Liver (tissue), 9 donors: ENCODE results near the gene TMEM129. TPM values are rescaled to one million over a fixed set of nuclear protein-coding genes. Genes with fewer than 3 reads are reported as not detected.

Source experiments
- DNase-seq: peaks from one replicate; pipeline ENCODE4 v3.0.0-alpha.2; 2017; ENCODE audit warnings: low spot score
- H3K27ac ChIP-seq, 2 donors: one replicate each; pipeline ENCODE4 v1.7.0; 2013; ENCODE audit warnings: inconsistent platforms in 2 of 2, low read length in 2 of 2, control low read depth in 1 of 2, low read depth in 1 of 2, mild to moderate bottlenecking in 1 of 2
- H3K27me3 ChIP-seq, 4 donors: one replicate each; pipeline versions ENCODE4 v1.6.1 to v1.7.0; 2013; ENCODE audit warnings: low read length in 3 of 4, inconsistent platforms in 1 of 4, mild to moderate bottlenecking in 1 of 4, moderate library complexity in 1 of 4; ENCODE audit not compliant: control insufficient read depth in 4 of 4, insufficient read depth in 4 of 4
- H3K36me3 ChIP-seq, 4 donors: one replicate each; pipeline versions ENCODE4 v1.6.1 to v1.7.0; 2013; ENCODE audit warnings: low read length in 3 of 4, mild to moderate bottlenecking in 3 of 4, low read depth in 1 of 4, moderate library complexity in 1 of 4; ENCODE audit not compliant: control insufficient read depth in 4 of 4, insufficient read depth in 3 of 4
- H3K4me1 ChIP-seq, 4 donors: one replicate each; pipeline versions ENCODE4 v1.6.1 to v1.7.0; 2013; ENCODE audit warnings: low read length in 3 of 4, mild to moderate bottlenecking in 3 of 4, moderate library complexity in 1 of 4; ENCODE audit not compliant: control insufficient read depth in 4 of 4, insufficient read depth in 4 of 4
- H3K4me3 ChIP-seq, 3 donors: one replicate each; pipeline versions ENCODE4 v1.6.1 to v1.7.0; 2013; ENCODE audit warnings: low read length in 3 of 3, control low read depth in 1 of 3, low read depth in 1 of 3, mild to moderate bottlenecking in 1 of 3
- H3K9ac ChIP-seq, 2 donors: one replicate each; pipeline ENCODE4 v1.7.0; 2013; ENCODE audit warnings: low read length in 2 of 2, mild to moderate bottlenecking in 2 of 2, moderate library complexity in 2 of 2, control low read depth in 1 of 2, low read depth in 1 of 2
- H3K9me3 ChIP-seq, 4 donors: one replicate each; pipeline versions ENCODE4 v1.6.1 to v1.7.0; 2013; ENCODE audit warnings: low read length in 3 of 4; ENCODE audit not compliant: control insufficient read depth in 4 of 4
- EGR1 ChIP-seq, 2 donors: IDR thresholded peaks; 2 replicates each; pipeline ENCODE4 v1.6.1; 2016 to 2018; ENCODE audit warnings: antibody characterized with exemption in 2 of 2, low read depth in 2 of 2
- FOXA1 ChIP-seq: IDR thresholded peaks from 2 replicates; pipeline ENCODE4 v1.6.1; 2016; ENCODE audit warnings: antibody characterized with exemption
- FOXA2 ChIP-seq: IDR thresholded peaks from 2 replicates; pipeline ENCODE4 v1.6.1; 2016; ENCODE audit warnings: antibody characterized with exemption
- GABPA ChIP-seq, 2 donors: IDR thresholded peaks in 1 of 2; conservative IDR thresholded peaks in 1 of 2; 2 replicates each; pipeline ENCODE4 v1.6.1; 2016; ENCODE audit warnings: antibody characterized with exemption in 2 of 2, mild to moderate bottlenecking in 1 of 2, moderate library complexity in 1 of 2
- HNF4A ChIP-seq, 2 donors: conservative IDR thresholded peaks; 2 replicates each; pipeline ENCODE4 v1.6.1; 2016; ENCODE audit warnings: antibody characterized with exemption in 2 of 2, mild to moderate bottlenecking in 2 of 2
- HNF4G ChIP-seq: IDR thresholded peaks from 2 replicates; pipeline ENCODE4 v1.6.1; 2016; ENCODE audit warnings: antibody characterized with exemption
- JUND ChIP-seq, 2 donors: IDR thresholded peaks; 2 replicates each; pipeline ENCODE4 v1.6.1; 2016; ENCODE audit warnings: antibody characterized with exemption in 2 of 2
- NR2F2 ChIP-seq: IDR thresholded peaks from 2 replicates; pipeline ENCODE4 v1.6.1; 2016; ENCODE audit warnings: antibody characterized with exemption
- RAD21 ChIP-seq, 2 donors: IDR thresholded peaks; 2 replicates each; pipeline ENCODE4 v1.6.1; 2016; ENCODE audit warnings: antibody characterized with exemption in 2 of 2, mild to moderate bottlenecking in 2 of 2
- RXRA ChIP-seq, 2 donors: IDR thresholded peaks; 2 replicates each; pipeline ENCODE4 v1.6.1; 2017 to 2018; ENCODE audit warnings: antibody characterized with exemption in 2 of 2, mild to moderate bottlenecking in 1 of 2
- SP1 ChIP-seq: IDR thresholded peaks from 2 replicates; pipeline ENCODE4 v1.6.1; 2018; ENCODE audit warnings: antibody characterized with exemption, mild to moderate bottlenecking
- TAF1 ChIP-seq: conservative IDR thresholded peaks from 2 replicates; pipeline ENCODE4 v1.6.1; 2016; ENCODE audit warnings: antibody characterized with exemption, mild to moderate bottlenecking
- YY1 ChIP-seq: IDR thresholded peaks from 2 replicates; pipeline ENCODE4 v1.6.1; 2016; ENCODE audit warnings: antibody characterized with exemption, mild to moderate bottlenecking
- WGBS: extraction: QIAGEN DNeasy Blood & Tissue Kit; methylation state at CpG from one replicate; pipeline ENCODE4 v1.1.7; 2013; 5-methylcytosine and 5-hydroxymethylcytosine counted together
- polyA plus RNA-seq, 2 donors: library from polyadenylated mRNA; stranded (reverse) in 1 of 2; unstranded in 1 of 2; fragments of 200-250 nt in 1 of 2; fragments of >200 nt in 1 of 2; fragmentation: Nextera tagmentation in 1 of 2; extraction: Ambion mirVana in 1 of 2; gene quantifications; one replicate each; pipeline versions ENCODE4 v1.2.1 to v1.2.3, GENCODE V29; 2013 to 2015
- total RNA-seq, 2 donors: library from RNA; depleted of rRNA; stranded (reverse); fragments of >200 nt; gene quantifications; one replicate each; pipeline ENCODE4 v1.2.3, GENCODE V29; 2014
- TF ChIP-seq, protein P1 (sequence below): fragments of 150-350 bp; IDR thresholded peaks from 2 replicates; pipeline ENCODE4 v1.5.1; 2017; ENCODE audit warnings: improper control_type of control experiment, low read depth, low read length; ENCODE audit not compliant: missing input control
- TF ChIP-seq, protein P2 (sequence below): IDR thresholded peaks from 2 replicates; pipeline ENCODE4 v1.6.1; 2016; ENCODE audit warnings: antibody characterized with exemption
- TF ChIP-seq, protein P3 (sequence below): IDR thresholded peaks from 2 replicates; pipeline ENCODE4 v1.6.1; 2016; ENCODE audit warnings: antibody characterized with exemption
- TF ChIP-seq, protein P4 (sequence below): IDR thresholded peaks from 2 replicates; pipeline ENCODE4 v1.6.1; 2016; ENCODE audit warnings: antibody characterized with exemption, mild to moderate bottlenecking
- TF ChIP-seq, protein P5 (sequence below): IDR thresholded peaks from 2 replicates; pipeline ENCODE4 v1.6.1; 2016; ENCODE audit warnings: antibody characterized with exemption
- donor health status: healthy.
- donor health status: healthy.
- donor health status: healthy.
- donor health status: healthy.
- donor health status: healthy.

Gene TMEM129
- total and polyA plus RNA-seq, 4 donors, result 12.2 to 37.0 (median 21.8) TPM

DNA sequence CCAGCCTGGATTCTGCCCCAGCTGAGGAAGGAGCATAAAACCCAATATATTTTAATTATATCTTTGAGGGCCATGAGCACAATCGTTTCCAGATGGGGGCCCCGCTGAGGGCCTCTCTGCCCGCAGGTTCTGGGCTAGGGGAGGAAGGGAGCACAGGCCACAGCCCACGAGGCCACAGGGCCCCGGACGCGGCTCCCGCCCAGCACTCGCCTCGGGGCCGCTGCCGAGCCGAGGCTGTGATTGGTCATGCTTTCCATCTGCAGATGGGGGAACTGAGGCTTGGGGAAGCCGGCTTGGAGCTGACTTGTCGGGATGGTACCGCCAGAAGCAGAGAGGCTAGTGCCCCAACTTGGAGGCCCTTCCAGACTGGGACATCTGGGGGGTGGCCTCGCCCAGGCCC is 34.2 kb upstream of the TMEM129 start:
- Histone ChIP-seq H3K9ac (no peak overlapping the region), H3K4me3 (no peak overlapping the region), H3K9me3 (no peaks in the 10 kb centered on the region), H3K4me1 (peaks cover 0 to 6% (median 2%) of the 10 kb centered on the region in 4 donors), H3K27ac (no peak overlapping the region), H3K36me3 (no peaks in the 10 kb centered on the region), H3K27me3 (no peaks in the 10 kb centered on the region)
- WGBS, result 91% methylated on average over 17 of the region's 17 CpGs
- TF ChIP-seq RAD21 (IDR thresholded peaks at IDR 0.05) (no peak), JUND (IDR thresholded peaks at IDR 0.05) (no peak), HNF4G (no peak), RXRA (IDR thresholded peaks at IDR 0.05) (no peak), YY1 (no peak), SP1 (no peak), FOXA2 (no peak), FOXA1 (no peak), NR2F2 (no peak), HNF4A (conservative IDR thresholded peaks at IDR 0.05) (no peak), EGR1 (IDR thresholded peaks at IDR 0.05; ENCODE audit: low read depth in 2 of 2) (no peak), GABPA (IDR thresholded peaks at IDR 0.05 in 1 of 2, conservative IDR thresholded peaks at IDR 0.05 in 1 of 2) (no peak), TAF1 (no peak)
- TF ChIP-seq, protein P1, sequence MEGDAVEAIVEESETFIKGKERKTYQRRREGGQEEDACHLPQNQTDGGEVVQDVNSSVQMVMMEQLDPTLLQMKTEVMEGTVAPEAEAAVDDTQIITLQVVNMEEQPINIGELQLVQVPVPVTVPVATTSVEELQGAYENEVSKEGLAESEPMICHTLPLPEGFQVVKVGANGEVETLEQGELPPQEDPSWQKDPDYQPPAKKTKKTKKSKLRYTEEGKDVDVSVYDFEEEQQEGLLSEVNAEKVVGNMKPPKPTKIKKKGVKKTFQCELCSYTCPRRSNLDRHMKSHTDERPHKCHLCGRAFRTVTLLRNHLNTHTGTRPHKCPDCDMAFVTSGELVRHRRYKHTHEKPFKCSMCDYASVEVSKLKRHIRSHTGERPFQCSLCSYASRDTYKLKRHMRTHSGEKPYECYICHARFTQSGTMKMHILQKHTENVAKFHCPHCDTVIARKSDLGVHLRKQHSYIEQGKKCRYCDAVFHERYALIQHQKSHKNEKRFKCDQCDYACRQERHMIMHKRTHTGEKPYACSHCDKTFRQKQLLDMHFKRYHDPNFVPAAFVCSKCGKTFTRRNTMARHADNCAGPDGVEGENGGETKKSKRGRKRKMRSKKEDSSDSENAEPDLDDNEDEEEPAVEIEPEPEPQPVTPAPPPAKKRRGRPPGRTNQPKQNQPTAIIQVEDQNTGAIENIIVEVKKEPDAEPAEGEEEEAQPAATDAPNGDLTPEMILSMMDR, result no peak
- TF ChIP-seq, protein P2, sequence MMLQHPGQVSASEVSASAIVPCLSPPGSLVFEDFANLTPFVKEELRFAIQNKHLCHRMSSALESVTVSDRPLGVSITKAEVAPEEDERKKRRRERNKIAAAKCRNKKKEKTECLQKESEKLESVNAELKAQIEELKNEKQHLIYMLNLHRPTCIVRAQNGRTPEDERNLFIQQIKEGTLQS, result no peak
- TF ChIP-seq, protein P3, sequence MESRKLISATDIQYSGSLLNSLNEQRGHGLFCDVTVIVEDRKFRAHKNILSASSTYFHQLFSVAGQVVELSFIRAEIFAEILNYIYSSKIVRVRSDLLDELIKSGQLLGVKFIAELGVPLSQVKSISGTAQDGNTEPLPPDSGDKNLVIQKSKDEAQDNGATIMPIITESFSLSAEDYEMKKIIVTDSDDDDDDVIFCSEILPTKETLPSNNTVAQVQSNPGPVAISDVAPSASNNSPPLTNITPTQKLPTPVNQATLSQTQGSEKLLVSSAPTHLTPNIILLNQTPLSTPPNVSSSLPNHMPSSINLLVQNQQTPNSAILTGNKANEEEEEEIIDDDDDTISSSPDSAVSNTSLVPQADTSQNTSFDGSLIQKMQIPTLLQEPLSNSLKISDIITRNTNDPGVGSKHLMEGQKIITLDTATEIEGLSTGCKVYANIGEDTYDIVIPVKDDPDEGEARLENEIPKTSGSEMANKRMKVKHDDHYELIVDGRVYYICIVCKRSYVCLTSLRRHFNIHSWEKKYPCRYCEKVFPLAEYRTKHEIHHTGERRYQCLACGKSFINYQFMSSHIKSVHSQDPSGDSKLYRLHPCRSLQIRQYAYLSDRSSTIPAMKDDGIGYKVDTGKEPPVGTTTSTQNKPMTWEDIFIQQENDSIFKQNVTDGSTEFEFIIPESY, result no peak
- TF ChIP-seq, protein P4, sequence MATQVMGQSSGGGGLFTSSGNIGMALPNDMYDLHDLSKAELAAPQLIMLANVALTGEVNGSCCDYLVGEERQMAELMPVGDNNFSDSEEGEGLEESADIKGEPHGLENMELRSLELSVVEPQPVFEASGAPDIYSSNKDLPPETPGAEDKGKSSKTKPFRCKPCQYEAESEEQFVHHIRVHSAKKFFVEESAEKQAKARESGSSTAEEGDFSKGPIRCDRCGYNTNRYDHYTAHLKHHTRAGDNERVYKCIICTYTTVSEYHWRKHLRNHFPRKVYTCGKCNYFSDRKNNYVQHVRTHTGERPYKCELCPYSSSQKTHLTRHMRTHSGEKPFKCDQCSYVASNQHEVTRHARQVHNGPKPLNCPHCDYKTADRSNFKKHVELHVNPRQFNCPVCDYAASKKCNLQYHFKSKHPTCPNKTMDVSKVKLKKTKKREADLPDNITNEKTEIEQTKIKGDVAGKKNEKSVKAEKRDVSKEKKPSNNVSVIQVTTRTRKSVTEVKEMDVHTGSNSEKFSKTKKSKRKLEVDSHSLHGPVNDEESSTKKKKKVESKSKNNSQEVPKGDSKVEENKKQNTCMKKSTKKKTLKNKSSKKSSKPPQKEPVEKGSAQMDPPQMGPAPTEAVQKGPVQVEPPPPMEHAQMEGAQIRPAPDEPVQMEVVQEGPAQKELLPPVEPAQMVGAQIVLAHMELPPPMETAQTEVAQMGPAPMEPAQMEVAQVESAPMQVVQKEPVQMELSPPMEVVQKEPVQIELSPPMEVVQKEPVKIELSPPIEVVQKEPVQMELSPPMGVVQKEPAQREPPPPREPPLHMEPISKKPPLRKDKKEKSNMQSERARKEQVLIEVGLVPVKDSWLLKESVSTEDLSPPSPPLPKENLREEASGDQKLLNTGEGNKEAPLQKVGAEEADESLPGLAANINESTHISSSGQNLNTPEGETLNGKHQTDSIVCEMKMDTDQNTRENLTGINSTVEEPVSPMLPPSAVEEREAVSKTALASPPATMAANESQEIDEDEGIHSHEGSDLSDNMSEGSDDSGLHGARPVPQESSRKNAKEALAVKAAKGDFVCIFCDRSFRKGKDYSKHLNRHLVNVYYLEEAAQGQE, result no peak
- TF ChIP-seq, protein P5, sequence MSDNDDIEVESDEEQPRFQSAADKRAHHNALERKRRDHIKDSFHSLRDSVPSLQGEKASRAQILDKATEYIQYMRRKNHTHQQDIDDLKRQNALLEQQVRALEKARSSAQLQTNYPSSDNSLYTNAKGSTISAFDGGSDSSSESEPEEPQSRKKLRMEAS, result no peak
- DNase-seq, result no peak
